ENCODE results near the gene BTG1. TPM values are rescaled to one million over a fixed set of nuclear protein-coding genes. Genes with fewer than 3 reads are reported as not detected.

Gene BTG1
- total and polyA plus RNA-seq, 5 donors from 2014 or later = 509 to 1,342 (median 885) TPM

GRCh38 chr12:92118826-92119536 lies 26.7 kb downstream of the BTG1 start:
- Histone ChIP-seq H3K36me3 (ENCODE audit: control insufficient read depth, insufficient read depth, low read length) (peaks cover 20% of the 10 kb centered on the region), H3K4me1 (ENCODE audit: control insufficient read depth, insufficient read depth, low read length, poor library complexity, severe bottlenecking) (peaks cover 15% of the 10 kb centered on the region), H3K27me3 (ENCODE audit: control insufficient read depth, insufficient read depth, low read length) (no peaks in the 10 kb centered on the region), H3K27ac (ENCODE audit: insufficient read depth, low read length, poor library complexity, severe bottlenecking) (no peak overlapping the region), H3K4me3 (ENCODE audit: low read depth, low read length) (no peak overlapping the region), H3K9me3 (ENCODE audit: control insufficient read depth in 2 of 2, low read length in 2 of 2) (peaks cover 9 to 22% of the 10 kb centered on the region in 2 experiments)
- Mint-ChIP-seq H3K9me3 (peaks cover 0 to 20% (median 7%) of the 10 kb centered on the region in 7 donors), H3K27me3 (no peaks in the 10 kb centered on the region), H3K4me3 (peak overlapping the region in 1 of 4 donors; percentile 10), H3K36me3 (peaks cover 22% of the 10 kb centered on the region), H3K4me1 (peaks cover 31 to 55% (median 45%) of the 10 kb centered on the region in 4 donors), H3K27ac (peak overlapping the region in 2 of 3 donors; percentile 47 to 48)
- DNase-seq = no peak
- ATAC-seq (ENCODE audit: low read depth in 2 of 2) = no peak

- Mint-ChIP-seq H3K9me3 (peaks cover 0 to 13% (median 0%) of the 10 kb centered on the region in 7 donors), H3K27ac (peak overlapping the region in 2 of 3 donors; percentile 37 to 69), H3K27me3 (no peaks in the 10 kb centered on the region), H3K4me1 (peaks cover 50 to 59% (median 54%) of the 10 kb centered on the region in 4 donors), H3K36me3 (peaks cover 12% of the 10 kb centered on the region), H3K4me3 (peak overlapping the region in 3 of 4 donors; percentile 29 to 65 (median 63))
- ATAC-seq (ENCODE audit: low read depth in 2 of 2) = no peak
- Histone ChIP-seq H3K4me1 (ENCODE audit: control insufficient read depth, insufficient read depth, low read length, poor library complexity, severe bottlenecking) (peaks cover 24% of the 10 kb centered on the region), H3K27ac (ENCODE audit: insufficient read depth, low read length, poor library complexity, severe bottlenecking) (no peak overlapping the region), H3K9me3 (ENCODE audit: control insufficient read depth in 2 of 2, low read length in 2 of 2) (peaks cover 0 to 7% of the 10 kb centered on the region in 2 experiments), H3K4me3 (ENCODE audit: low read depth, low read length) (peak overlapping the region; percentile 61), H3K27me3 (ENCODE audit: control insufficient read depth, insufficient read depth, low read length) (no peaks in the 10 kb centered on the region), H3K36me3 (ENCODE audit: control insufficient read depth, insufficient read depth, low read length) (peaks cover 10% of the 10 kb centered on the region)
- no peak for DNase-seq
Measured at GRCh38 chr12:92114834-92115233, 30.8 kb downstream of the BTG1 start.

GRCh38 chr12:92111256-92111655 lies 34.4 kb downstream of the BTG1 start:
- H3K27me3 ChIP-seq (ENCODE audit: control insufficient read depth, insufficient read depth, low read length) = no peaks in the 10 kb centered on the region
- Mint-ChIP-seq H3K4me3 (peak overlapping the region in 3 of 4 donors; percentile 12 to 74 (median 31)), H3K27me3 (no peaks in the 10 kb centered on the region), H3K36me3 (peaks cover 9% of the 10 kb centered on the region), H3K4me1 (peaks cover 48 to 82% (median 71%) of the 10 kb centered on the region in 4 donors), H3K9me3 (no peaks in the 10 kb centered on the region), H3K27ac (peak overlapping the region in 1 of 3 donors; percentile 26)
- no peak for DNase-seq
- H3K4me3 ChIP-seq (ENCODE audit: low read depth, low read length) = peak overlapping the region; percentile 54
- H3K36me3 ChIP-seq (ENCODE audit: control insufficient read depth, insufficient read depth, low read length) = no peaks in the 10 kb centered on the region
- no peak overlapping the region for H3K27ac ChIP-seq (ENCODE audit: insufficient read depth, low read length, poor library complexity, severe bottlenecking)
- ATAC-seq (ENCODE audit: low read depth in 2 of 2) = no peak
- H3K9me3 ChIP-seq (ENCODE audit: control insufficient read depth in 2 of 2, low read length in 2 of 2) = no peaks in the 10 kb centered on the region
- H3K4me1 ChIP-seq (ENCODE audit: control insufficient read depth, insufficient read depth, low read length, poor library complexity, severe bottlenecking) = peaks cover 44% of the 10 kb centered on the region

- Histone ChIP-seq H3K36me3 (ENCODE audit: control insufficient read depth, insufficient read depth, low read length) (no peaks in the 10 kb centered on the region), H3K27ac (ENCODE audit: insufficient read depth, low read length, poor library complexity, severe bottlenecking) (no peak overlapping the region), H3K4me3 (ENCODE audit: low read depth, low read length) (no peak overlapping the region), H3K4me1 (ENCODE audit: control insufficient read depth, insufficient read depth, low read length, poor library complexity, severe bottlenecking) (peaks cover 45% of the 10 kb centered on the region), H3K9me3 (ENCODE audit: control insufficient read depth in 2 of 2, low read length in 2 of 2) (no peaks in the 10 kb centered on the region), H3K27me3 (ENCODE audit: control insufficient read depth, insufficient read depth, low read length) (no peaks in the 10 kb centered on the region)
- H3K4me1 Mint-ChIP-seq = peaks cover 45 to 85% (median 73%) of the 10 kb centered on the region in 4 donors
- peak overlapping the region in 2 of 4 donors; percentile 5 to 44 for H3K4me3 Mint-ChIP-seq
- peaks cover 9% of the 10 kb centered on the region for H3K36me3 Mint-ChIP-seq
- DNase-seq = no peak
- no peak for ATAC-seq (ENCODE audit: low read depth in 2 of 2)
- no peaks in the 10 kb centered on the region for H3K9me3 Mint-ChIP-seq
- no peak overlapping the region for H3K27ac Mint-ChIP-seq
- no peaks in the 10 kb centered on the region for H3K27me3 Mint-ChIP-seq
Measured at GRCh38 chr12:92110083-92110640, 35.5 kb downstream of the BTG1 start.

- H3K27me3 ChIP-seq (ENCODE audit: control insufficient read depth, insufficient read depth, low read length) = no peaks in the 10 kb centered on the region
- H3K9me3 Mint-ChIP-seq = no peaks in the 10 kb centered on the region
- H3K4me1 Mint-ChIP-seq = peaks cover 42 to 84% (median 69%) of the 10 kb centered on the region in 4 donors
- no peak overlapping the region for H3K27ac Mint-ChIP-seq
- DNase-seq (no peak), ATAC-seq (ENCODE audit: low read depth in 2 of 2) (no peak)
- H3K27me3 Mint-ChIP-seq = no peaks in the 10 kb centered on the region
- no peaks in the 10 kb centered on the region for H3K36me3 ChIP-seq (ENCODE audit: control insufficient read depth, insufficient read depth, low read length)
- no peak overlapping the region for H3K4me3 Mint-ChIP-seq
- H3K4me3 ChIP-seq (ENCODE audit: low read depth, low read length) = no peak overlapping the region
- no peak overlapping the region for H3K27ac ChIP-seq (ENCODE audit: insufficient read depth, low read length, poor library complexity, severe bottlenecking)
- H3K4me1 ChIP-seq (ENCODE audit: control insufficient read depth, insufficient read depth, low read length, poor library complexity, severe bottlenecking) = peaks cover 41% of the 10 kb centered on the region
- peaks cover 9% of the 10 kb centered on the region for H3K36me3 Mint-ChIP-seq
- no peaks in the 10 kb centered on the region for H3K9me3 ChIP-seq (ENCODE audit: control insufficient read depth in 2 of 2, low read length in 2 of 2)
Measured at GRCh38 chr12:92109613-92110012, 36.0 kb downstream of the BTG1 start.

- H3K27me3 Mint-ChIP-seq = no peaks in the 10 kb centered on the region
- no peaks in the 10 kb centered on the region for H3K9me3 Mint-ChIP-seq
- no peaks in the 10 kb centered on the region for H3K36me3 ChIP-seq (ENCODE audit: control insufficient read depth, insufficient read depth, low read length)
- H3K4me1 Mint-ChIP-seq = peaks cover 40 to 81% (median 66%) of the 10 kb centered on the region in 4 donors
- ATAC-seq (ENCODE audit: low read depth in 2 of 2) (no peak), DNase-seq (no peak)
- no peak overlapping the region for H3K27ac ChIP-seq (ENCODE audit: insufficient read depth, low read length, poor library complexity, severe bottlenecking)
- H3K27ac Mint-ChIP-seq = no peak overlapping the region
- H3K4me3 Mint-ChIP-seq = peak overlapping the region; percentile 4 to 65 (median 10)
- H3K9me3 ChIP-seq (ENCODE audit: control insufficient read depth in 2 of 2, low read length in 2 of 2) = no peaks in the 10 kb centered on the region
- peaks cover 9% of the 10 kb centered on the region for H3K36me3 Mint-ChIP-seq
- peak overlapping the region; percentile 16 for H3K4me3 ChIP-seq (ENCODE audit: low read depth, low read length)
- no peaks in the 10 kb centered on the region for H3K27me3 ChIP-seq (ENCODE audit: control insufficient read depth, insufficient read depth, low read length)
- peaks cover 40% of the 10 kb centered on the region for H3K4me1 ChIP-seq (ENCODE audit: control insufficient read depth, insufficient read depth, low read length, poor library complexity, severe bottlenecking)
Measured at GRCh38 chr12:92108651-92109050, 37.0 kb downstream of the BTG1 start.

GRCh38 chr12:92107621-92108131 lies 38.0 kb downstream of the BTG1 start:
- Histone ChIP-seq H3K36me3 (ENCODE audit: control insufficient read depth, insufficient read depth, low read length) (no peaks in the 10 kb centered on the region), H3K9me3 (ENCODE audit: control insufficient read depth in 2 of 2, low read length in 2 of 2) (no peaks in the 10 kb centered on the region), H3K27me3 (ENCODE audit: control insufficient read depth, insufficient read depth, low read length) (no peaks in the 10 kb centered on the region), H3K4me1 (ENCODE audit: control insufficient read depth, insufficient read depth, low read length, poor library complexity, severe bottlenecking) (peaks cover 40% of the 10 kb centered on the region), H3K4me3 (ENCODE audit: low read depth, low read length) (no peak overlapping the region), H3K27ac (ENCODE audit: insufficient read depth, low read length, poor library complexity, severe bottlenecking) (no peak overlapping the region)
- ATAC-seq (ENCODE audit: low read depth in 2 of 2) = no peak
- Mint-ChIP-seq H3K27me3 (no peaks in the 10 kb centered on the region), H3K4me3 (peak overlapping the region in 3 of 4 donors; percentile 10 to 66 (median 29)), H3K27ac (peak overlapping the region in 1 of 3 donors; percentile 42), H3K9me3 (no peaks in the 10 kb centered on the region), H3K36me3 (peaks cover 9% of the 10 kb centered on the region), H3K4me1 (peaks cover 32 to 73% (median 60%) of the 10 kb centered on the region in 4 donors)
- no peak for DNase-seq

Data from CD4-positive, CD25-positive, alpha-beta regulatory T cell (primary cell).